PFSK-1 (cell line): ENCODE data around the gene IFT81.

Experiments used
- FOXP2 ChIP-seq: optimal IDR thresholded peaks from 2 replicates; pipeline ENCODE3; 2011; ENCODE audit warnings: borderline replicate concordance, control low read depth, inconsistent platforms; ENCODE audit not compliant: insufficient read depth; ENCODE audit errors: extremely low read length, extremely low read depth
- POLR2AphosphoS5 ChIP-seq: IDR thresholded peaks from 2 replicates; pipeline ENCODE4 v1.6.1; 2012; ENCODE audit warnings: low read depth, mild to moderate bottlenecking, control low read depth, low read length, moderate library complexity
- REST ChIP-seq, 2 experiments: IDR thresholded peaks; 2 replicates each; pipeline versions ENCODE4 v1.6.1 to v1.8.0; 2011 to 2012; ENCODE audit warnings: low read depth in 2 of 2, low read length in 2 of 2, control low read depth in 1 of 2, inconsistent platforms in 1 of 2, mild to moderate bottlenecking in 1 of 2, moderate library complexity in 1 of 2; ENCODE audit not compliant: insufficient read depth in 1 of 2
- SIN3A ChIP-seq: IDR thresholded peaks from 2 replicates; pipeline ENCODE4 v1.6.1; 2012; ENCODE audit warnings: mild to moderate bottlenecking, low read length, moderate library complexity, borderline replicate concordance; ENCODE audit not compliant: insufficient read depth
- TAF1 ChIP-seq: IDR thresholded peaks from 2 replicates; pipeline ENCODE4 v1.6.1; 2012; ENCODE audit warnings: low read length, control low read depth, borderline replicate concordance; ENCODE audit not compliant: insufficient read depth

The IFT81 gene

DNA sequence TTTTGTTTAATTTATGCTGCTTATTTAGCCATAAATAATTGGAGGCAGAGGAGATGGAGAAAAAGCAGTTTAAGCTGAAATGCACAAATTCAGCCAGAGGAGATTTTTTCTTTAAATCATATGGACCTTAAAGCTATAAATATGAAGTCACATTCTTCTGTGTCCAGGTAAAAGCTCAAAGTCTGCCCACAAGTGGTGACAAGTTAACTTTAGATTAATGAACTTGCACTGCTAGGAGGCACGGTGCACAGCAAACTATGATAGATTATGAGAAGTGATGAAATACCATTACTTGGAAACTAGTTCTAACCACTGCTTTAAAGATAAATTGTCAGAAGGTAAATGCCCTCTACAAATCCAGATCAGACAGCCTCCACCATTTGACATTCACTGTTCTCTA, 69.0 kb downstream of the IFT81 start:
- TF ChIP-seq SIN3A, result no peak

- TF ChIP-seq SIN3A (no peak), REST (IDR thresholded peaks at IDR 0.05; ENCODE audit: insufficient read depth in 1 of 2, low read depth in 2 of 2, low read length in 2 of 2) (no peak), TAF1 (no peak), POLR2AphosphoS5 (no peak), FOXP2 (no peak)
These were observed 72.8 kb downstream of the IFT81 start for GRCh38 chr12:110197003-110197402.

DNA sequence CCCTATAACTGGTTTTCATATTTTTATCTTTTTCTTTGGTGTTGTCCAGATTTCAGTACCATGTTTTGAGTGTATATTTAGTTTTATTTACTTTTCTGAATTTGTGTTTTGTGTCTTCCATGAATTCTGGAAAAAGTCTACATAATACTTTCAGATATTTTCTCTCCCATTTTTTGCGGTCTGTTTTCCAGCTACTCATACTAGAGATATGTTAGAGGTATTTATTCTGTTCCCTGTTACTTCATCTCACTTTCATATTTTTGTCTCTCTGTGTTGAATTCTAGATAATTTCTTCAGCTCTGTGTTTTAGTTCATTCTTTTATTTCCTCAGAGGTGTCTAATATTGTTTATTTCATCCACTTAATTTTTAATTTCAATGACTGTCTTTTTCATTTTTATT, 74.2 kb downstream of the IFT81 start:
- TF ChIP-seq FOXP2, result no peak
- TF ChIP-seq TAF1, result no peak
- TF ChIP-seq SIN3A, result no peak

DNA sequence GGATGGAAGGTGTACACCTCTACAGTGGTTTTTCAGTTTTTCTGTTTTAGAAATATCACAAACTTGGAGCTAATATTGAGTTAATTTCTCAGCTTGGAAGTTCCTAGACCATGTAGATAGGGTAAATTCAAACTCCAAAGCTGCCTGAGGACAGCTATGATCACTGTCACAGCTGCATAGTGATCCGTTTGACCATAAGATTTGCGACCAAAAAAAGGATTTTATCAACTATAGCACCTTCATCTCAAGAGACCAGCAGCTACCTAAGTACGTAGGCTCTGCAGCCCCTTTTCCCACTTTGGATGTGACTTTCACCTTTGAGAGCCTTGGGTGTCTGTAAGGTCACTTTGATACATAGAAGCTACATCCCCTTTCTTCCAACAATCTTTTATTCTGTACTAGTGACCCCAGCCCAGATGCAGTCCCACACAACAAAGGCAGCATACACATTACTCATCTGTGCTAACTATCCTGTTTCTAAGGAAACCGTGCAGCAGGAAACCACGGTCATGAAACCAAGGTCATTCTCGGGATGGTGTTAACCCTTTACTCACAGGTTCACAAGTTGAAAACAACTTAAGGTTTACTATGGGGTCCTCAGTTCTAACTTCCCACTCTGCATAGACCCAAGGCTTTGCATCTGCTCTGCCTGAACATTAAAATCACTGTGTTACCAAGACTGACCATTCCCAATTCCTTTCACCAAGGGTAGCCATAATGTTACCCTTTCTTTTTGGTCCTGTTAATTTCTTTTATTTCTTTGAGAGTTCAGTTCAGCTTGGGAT, 75.4 kb downstream of the IFT81 start:
- TF ChIP-seq POLR2AphosphoS5 (no peak), REST (IDR thresholded peaks at IDR 0.05; ENCODE audit: insufficient read depth in 1 of 2, low read depth in 2 of 2, low read length in 2 of 2) (no peak), SIN3A (no peak), TAF1 (no peak), FOXP2 (no peak)

- no peak for TF ChIP-seq REST (IDR thresholded peaks at IDR 0.05; ENCODE audit: insufficient read depth in 1 of 2, low read depth in 2 of 2, low read length in 2 of 2)
- TF ChIP-seq SIN3A, result no peak
- TF ChIP-seq POLR2AphosphoS5, result no peak
- no peak for TF ChIP-seq TAF1
- TF ChIP-seq FOXP2, result no peak
These were observed 75.9 kb downstream of the IFT81 start for GRCh38 chr12:110200124-110200417.

GRCh38 chr12:110201995-110202394, 77.8 kb downstream of the IFT81 start:
- no peak for TF ChIP-seq POLR2AphosphoS5
- no peak for TF ChIP-seq SIN3A
- no peak for TF ChIP-seq FOXP2
- no peak for TF ChIP-seq TAF1

GRCh38 chr12:110203546-110203945, 79.4 kb downstream of the IFT81 start:
- no peak for TF ChIP-seq SIN3A
- no peak for TF ChIP-seq POLR2AphosphoS5
- no peak for TF ChIP-seq REST (IDR thresholded peaks at IDR 0.05; ENCODE audit: insufficient read depth in 1 of 2, low read depth in 2 of 2, low read length in 2 of 2)
- TF ChIP-seq FOXP2, result no peak
